Erythroblast (primary cell): ENCODE measurements around the gene LHCGR.

Experiments
- GATA1 ChIP-seq: IDR thresholded peaks from 2 replicates; pipeline ENCODE4 v1.6.1; 2011; ENCODE audit warnings: low read depth, mild to moderate bottlenecking, control low read depth, low read length, moderate library complexity
- POLR2A ChIP-seq: IDR thresholded peaks from 2 replicates; pipeline ENCODE4 v1.6.1; 2011; ENCODE audit warnings: mild to moderate bottlenecking, low read length

- no peak for TF ChIP-seq POLR2A
- no peak for TF ChIP-seq GATA1
Measured at GRCh38 chr2:48755473-48755872, at the start of gene LHCGR.
